GM21723 (cell line): ENCODE measurements around the gene AFG1L.

Experiments
- ATAC-seq: cut with Tn5 transposase; IDR thresholded peaks from one replicate; pipeline ENCODE4 v1.9.1; 2021; ENCODE audit warnings: mild to moderate bottlenecking, moderate library complexity; ENCODE audit not compliant: unreplicated experiment

The AFG1L gene

DNA sequence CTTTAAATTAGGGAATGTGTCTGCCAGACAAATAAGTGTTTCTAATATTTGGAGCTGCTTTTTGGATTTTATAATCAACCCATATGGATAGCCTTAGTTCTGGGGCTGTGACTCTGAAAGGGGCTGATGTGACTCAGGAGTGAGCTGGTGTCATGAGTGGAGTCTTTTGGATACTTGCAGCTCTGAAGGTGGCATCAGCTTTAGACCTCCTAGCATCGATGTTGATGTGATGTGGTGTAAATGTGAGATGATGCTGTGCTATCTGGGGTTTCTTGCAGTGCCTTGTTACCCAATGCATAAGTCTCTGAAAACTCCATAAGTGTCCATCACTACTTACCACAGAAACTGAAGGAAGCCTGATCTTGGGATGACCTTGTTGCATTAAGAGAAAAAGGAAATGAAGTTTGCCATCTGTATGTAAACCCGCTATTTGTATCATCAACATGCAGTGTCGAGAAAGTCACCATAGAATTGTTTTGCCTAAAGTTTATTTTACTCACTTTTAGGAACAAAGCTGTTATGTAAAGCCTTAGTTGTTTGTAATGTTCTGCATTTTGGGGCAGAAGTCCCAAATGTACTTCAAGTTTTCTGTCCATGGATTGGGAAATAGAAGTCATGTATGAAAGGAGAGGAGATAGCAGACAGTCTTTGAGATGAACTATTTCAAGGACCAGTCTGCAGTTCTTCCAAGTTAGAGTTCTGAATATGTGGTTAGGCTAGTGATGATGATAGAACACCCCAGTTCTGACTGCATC is 273.9 kb downstream of the AFG1L start:
- ATAC-seq, result no peak

DNA sequence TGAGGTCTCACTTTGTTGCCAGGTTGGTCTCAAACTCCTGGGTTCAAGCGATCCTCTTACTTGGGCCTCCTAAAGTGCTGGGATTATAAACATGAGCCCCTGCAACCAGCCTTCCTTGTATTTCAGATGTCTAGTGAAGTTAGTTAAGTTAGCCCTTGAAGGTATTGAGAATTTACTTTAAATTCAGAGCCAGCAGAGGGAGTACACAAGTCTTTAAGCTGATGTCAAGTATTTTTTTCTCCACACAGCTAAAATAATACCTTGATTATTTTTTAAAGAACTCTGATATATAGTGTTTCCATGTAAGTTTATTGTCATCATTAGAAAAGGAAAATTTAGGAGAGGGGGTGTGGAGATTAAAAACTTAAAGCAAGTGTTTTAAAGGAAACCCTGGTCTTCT is 275.7 kb downstream of the AFG1L start:
- no peak for ATAC-seq

DNA sequence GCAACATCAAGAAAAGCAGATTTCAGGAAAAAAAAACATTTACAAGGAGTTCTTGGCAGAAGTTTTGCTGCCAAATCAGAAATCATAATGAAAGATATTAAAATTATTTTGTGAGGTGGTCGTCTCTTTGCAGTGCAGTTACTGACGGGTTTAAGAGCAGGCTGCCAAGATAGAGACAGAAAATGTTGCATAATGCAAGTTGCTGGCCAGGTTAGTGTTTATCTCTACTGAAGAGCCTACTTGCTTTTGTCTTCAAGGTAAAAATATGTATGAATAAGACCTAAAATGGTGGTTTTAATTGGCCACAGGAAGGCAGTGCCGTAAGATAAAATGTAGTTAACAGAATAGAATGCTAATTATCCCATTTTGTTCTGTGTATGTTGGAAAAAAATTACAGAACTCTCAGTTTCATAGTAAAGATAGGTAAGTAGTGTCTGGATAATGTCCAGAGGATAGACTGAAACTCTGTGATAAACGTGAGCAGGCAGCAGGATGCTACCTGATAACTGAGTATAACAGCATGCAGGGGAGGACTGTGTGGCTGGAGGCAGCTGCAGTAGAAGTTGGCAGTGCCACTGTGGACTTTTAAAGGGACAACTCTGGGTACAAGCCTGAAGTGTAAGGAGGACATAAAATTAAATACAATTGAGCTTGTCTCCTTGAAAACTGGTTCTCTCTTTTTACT is 279.7 kb downstream of the AFG1L start:
- ATAC-seq, result no peak
